SW480 (cell line): ENCODE results near the gene KRT3.

Experiments used
- DNase-seq: peaks from one replicate; pipeline ENCODE4 v3.0.0-alpha.2; 2016; ENCODE audit warnings: low spot score

KRT3 gene

DNA sequence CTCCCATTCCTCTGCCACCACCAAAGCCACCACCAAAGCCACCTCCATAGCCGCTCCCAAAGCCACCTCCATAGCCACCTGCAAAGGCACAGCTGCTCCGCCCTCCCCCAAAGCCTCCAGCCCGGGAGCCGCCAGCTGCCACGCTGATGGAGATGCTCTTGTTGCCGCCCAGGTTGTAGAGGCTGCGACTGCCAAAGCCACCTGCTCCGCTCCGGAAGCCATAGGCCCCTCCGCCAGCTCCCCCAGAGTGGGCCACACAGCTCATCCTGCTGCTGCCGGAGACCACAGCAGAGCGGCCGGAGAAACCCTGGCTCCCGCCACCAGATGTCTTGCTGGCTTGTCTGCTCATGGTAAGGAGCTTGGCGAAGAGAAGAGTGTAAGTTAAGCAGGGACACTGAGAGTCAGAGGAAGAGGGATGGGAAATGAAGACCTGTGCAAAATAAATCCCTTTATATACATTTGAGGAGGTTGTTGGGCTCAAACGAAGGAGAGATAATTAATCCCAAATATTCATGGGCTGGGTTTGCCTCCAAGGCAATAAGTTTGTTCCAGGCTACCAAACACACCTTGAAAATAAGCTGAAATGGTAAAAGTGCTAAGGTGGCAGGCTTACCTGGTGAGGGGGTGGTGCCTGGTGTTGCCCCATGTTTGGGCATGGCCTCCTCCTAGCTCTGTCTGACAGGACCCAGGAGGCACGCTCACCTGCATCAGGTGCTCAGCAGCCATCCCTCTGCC lies at the start of gene KRT3:
Gene KRT3, minus strand, starts transcription at position 424 of the 735 bp plus-strand sequence. Its CDS starts 75 bp downstream, at position 349.
- no peak for DNase-seq

- no peak for DNase-seq
Measured at GRCh38 chr12:52844386-52844785, 48.5 kb upstream of the KRT3 start.

DNA sequence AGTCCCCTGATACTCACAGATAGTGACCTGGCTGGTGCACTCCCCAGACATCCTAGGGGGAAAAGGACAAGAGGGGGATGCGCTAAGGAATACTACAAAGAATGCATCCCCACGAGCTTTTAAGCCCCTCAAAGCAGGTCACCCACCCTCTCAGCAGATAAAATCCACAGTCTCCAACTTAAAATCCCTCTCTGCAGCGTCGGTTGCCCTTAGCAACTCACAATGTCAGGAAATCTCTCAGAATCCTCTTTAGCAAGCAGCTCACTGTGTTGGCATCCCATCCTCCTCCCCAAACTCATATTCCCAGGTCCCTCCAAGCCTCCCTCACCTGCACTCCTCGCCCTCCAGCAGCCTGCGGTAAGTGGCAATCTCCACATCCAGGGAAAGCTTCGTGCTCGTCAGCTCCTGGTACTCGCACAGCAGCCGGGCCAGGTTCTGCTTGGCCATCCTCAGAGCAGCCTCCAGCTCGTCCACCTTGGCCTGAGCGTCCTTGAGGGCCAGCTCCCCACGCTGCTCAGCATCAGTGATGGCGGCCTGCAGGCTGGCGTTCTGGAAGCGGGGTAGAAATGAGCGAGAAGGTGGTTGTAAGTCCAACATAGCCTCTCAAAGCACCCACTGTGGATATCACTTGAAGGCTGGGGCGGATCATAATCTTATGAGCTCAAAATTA lies 43.7 kb upstream of the KRT3 start:
- no peak for DNase-seq

DNA sequence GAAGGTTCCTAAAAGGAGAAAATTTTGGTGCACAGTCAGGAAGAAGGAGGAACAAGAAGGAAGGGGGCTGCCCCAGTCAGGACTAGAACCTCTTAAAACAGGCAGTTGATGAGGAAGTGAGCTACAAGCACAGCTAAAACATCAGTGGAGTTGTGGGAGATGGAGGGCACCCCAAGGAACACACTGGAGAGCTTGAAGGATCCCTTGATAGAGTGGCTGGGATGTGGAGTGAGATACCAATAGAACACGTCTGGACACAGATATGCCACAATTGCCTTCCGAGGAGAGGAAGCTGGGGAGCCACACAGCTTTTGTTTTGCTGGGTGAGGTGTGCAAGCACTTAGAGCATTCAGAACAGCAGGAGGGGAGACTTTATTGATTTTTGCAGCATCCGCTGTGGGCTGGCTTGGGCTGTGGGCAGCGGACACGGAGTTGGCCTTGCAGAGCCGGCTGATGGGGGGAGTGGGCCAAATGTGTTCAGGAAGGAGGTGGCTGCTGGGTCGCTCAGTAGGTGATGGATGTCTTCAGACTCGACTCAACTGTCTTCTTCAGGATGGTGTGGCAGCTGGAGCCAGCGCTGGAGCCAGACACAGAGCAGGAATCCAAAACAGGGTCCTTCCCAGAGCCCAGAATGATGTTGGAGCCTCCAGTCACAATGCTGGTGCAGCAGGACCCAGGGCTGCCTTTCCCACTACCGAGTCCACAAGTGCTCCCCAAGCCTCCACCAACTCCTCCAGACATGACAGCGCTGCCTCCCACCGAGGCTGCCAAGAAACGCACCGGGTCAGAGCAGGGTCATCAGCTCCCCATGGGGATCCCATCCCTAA lies 42.9 kb upstream of the KRT3 start:
- no peak for DNase-seq

DNA sequence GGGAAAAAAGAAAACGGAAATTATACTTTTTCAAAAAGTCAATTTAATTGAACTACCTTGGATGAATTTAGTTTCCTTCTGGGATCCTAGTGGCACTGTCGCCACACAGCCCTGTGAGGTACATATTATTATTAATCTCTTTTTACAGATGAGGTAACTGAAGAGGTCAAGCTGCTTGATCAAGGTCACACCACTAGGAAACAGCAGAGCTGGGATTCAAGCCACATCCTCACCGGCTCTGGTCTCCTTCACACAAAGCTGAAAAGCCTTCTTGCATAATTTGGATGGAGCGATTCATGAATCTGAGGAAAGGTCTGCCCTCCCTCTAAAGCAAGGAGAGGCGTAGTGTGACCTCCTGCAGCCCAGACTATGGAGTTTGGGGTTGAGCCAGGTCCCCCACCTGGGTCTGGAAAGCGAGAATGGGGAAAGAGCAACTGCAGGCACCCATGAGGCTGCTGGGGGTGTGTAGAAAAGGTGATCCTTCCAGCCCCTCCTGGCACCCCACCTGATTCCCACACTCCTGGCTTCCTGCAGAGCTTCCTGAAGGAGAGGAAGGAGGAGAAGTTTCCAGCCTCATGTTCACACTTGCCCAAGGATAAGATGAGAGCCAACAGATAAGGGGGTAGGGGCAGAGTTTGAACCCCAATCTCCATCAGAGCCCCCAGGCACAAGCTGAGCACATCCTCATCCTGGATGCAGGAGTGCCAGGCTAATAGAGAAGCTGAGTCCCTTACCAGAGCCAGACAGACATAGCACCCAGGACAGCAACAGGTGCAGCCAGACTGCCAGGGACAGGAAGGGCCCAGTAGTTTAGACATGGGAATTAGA lies 42.1 kb upstream of the KRT3 start:
- no peak for DNase-seq

DNA sequence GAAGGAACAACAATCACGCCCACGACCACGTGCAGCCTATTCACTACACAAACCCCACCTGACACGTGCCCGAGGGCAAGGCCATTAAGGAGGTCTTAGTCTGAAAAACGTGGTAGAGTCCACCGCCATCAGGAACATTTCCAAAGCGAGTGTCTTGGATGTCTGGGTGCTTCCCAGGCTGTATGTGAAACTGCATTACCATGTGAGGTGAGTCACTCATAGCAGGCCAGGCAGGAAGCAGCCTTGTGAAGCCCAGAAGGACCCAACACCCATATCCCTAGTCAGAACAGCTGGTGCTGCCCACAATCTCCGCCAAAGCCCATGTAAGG lies 41.5 kb upstream of the KRT3 start:
- peak; percentile 39 for DNase-seq

GRCh38 chr12:52836491-52837412 lies 40.8 kb upstream of the KRT3 start:
- no peak for DNase-seq

- no peak for DNase-seq
Measured at GRCh38 chr12:52836042-52836466, 40.1 kb upstream of the KRT3 start.

- DNase-seq: no peak
Measured at GRCh38 chr12:52835271-52836041, 39.5 kb upstream of the KRT3 start.

DNA sequence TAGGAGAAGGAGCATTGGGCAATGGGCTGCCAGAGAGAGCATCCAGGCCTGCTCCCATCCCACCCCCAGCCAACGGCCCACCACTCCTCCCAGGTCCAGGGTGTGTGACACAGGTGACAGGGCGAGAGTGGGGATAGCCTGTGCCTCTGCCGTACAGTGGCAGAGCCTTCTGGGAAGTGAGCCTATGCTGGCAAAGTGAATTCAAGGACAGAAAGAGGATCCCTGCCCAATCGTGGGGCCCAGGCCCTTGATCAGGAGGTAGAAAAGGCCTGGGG lies 38.7 kb upstream of the KRT3 start:
- no peak for DNase-seq

GRCh38 chr12:52833922-52834726 lies 38.2 kb upstream of the KRT3 start, which contains the start of gene KRT79:
TSS of gene KRT79 (minus strand) at chr12:52834311. CDS start at chr12:52834260, 51 bp downstream.
- DNase-seq: no peak

DNA sequence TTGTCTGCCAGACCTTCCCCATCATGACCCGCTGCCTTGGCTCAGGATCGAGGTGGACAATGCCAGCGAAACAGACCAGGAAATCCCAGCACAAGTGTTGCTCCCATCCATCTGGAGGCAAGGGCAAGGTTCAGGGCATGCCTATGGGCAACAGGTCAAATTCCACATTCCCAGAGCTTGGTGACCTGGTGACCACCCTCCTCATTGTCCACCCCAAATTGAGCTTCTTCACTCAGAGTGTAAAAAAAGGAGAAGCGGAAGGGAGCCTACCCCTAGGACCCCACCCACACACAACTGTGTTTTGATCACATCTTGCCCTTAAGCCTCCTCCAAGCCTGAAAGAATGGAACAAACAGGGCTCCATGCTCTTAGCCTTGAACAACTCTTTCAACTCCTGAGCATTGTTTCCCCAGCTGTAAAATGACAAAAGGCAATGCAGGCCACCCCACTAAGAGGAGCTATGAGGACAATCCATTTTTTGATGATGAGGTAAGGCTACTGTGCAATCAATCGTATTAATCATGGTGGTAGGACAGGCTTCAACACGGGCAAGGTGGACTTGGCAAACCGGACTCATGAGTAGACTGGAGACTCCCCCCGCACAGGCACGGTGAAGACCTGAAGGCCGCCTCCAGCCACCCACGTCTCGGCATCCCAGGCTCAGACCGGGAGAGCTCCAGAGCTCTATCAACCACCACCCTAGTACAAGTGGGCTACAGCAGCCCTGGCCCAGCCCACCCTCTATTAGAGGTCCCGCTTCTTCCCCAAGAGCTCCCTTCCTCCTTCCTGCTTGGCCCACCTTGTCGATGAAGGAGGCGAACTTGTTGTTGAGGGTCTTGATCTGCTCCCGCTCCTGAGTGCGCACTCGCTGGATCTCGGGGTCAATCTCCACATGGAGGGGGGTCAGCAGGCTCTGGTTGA lies 37.3 kb upstream of the KRT3 start:
- no peak for DNase-seq

- DNase-seq: no peak
Measured at GRCh38 chr12:52832451-52832850, 36.5 kb upstream of the KRT3 start.

- no peak for DNase-seq
Measured at GRCh38 chr12:52831251-52831650, 35.3 kb upstream of the KRT3 start.

- DNase-seq: no peak
Measured at GRCh38 chr12:52829986-52830770, 34.3 kb upstream of the KRT3 start.

DNA sequence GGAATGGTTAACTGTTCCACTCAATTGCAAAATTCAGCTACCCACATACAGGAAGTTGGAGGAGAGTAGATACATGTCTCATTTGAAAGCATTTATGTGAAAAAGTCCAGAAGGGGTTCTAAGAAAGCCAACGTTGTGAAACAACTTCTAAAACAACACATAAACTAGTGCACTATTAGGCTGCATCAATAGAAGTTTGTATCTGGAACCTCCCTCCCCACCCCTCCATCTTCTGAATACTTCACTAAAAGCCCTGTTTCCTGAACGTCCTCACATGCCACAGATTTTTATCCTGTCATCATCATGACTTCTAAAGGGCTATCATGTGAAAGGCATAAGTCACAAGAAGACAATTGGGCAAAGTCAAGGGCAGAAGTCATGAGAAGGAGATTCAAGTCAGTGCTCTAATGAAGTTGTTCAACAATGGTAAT lies 32.7 kb upstream of the KRT3 start:
- no peak for DNase-seq

GRCh38 chr12:52828156-52828555 lies 32.2 kb upstream of the KRT3 start:
- no peak for DNase-seq
